SK-N-SH (cell line): ENCODE data around the gene LTBP1. TPM values are rescaled to one million over a fixed set of nuclear protein-coding genes. Genes with fewer than 3 reads are reported as not detected.

Experiments used
- CTCF ChIA-PET: fragments of 300-600, 350-600 bp; formaldehyde crosslinking; extraction: SDS; loops from one replicate; lab custom pipeline; 2021; lab: Yijun Ruan, JAX
- POLR2A ChIA-PET: fragments of 350-600 bp; sonication (Branson Sonifier 250); formaldehyde crosslinking; extraction: SDS; loops from one replicate; lab custom pipeline; 2020; ENCODE audit warnings: antibody characterized with exemption, inconsistent platforms; lab: Yijun Ruan, JAX
- DNase-seq: peaks from one replicate; pipeline ENCODE4 v3.0.0; 2012
- H2AFZ ChIP-seq: fragments of 200-600 bp; sonication (generic); 2 replicates; pipeline ENCODE4 v1.8.1; 2016; ENCODE audit warnings: antibody characterized with exemption, mild to moderate bottlenecking, low read depth
- H3F3A ChIP-seq: fragments of 200-600 bp; sonication (generic); replicated peaks from 2 replicates; pipeline ENCODE3; 2016; ENCODE audit warnings: antibody characterized with exemption, mild to moderate bottlenecking; ENCODE audit not compliant: insufficient read depth
- H3K27ac ChIP-seq, 2 experiments: fragments of 200-500 bp in 1 of 2; fragments of 200-600 bp in 1 of 2; sonication (Bioruptor generic) in 1 of 2; sonication (generic), shearing (Covaris generic) in 1 of 2; 2 replicates each; pipeline versions ENCODE4 v1.5.1 to v1.6.1; 2014 to 2016; ENCODE audit warnings: low read depth in 2 of 2, inconsistent platforms in 1 of 2, low read length in 1 of 2, mild to moderate bottlenecking in 1 of 2, mixed read lengths in 1 of 2
- H3K27me3 ChIP-seq: fragments of 200-600 bp; sonication (generic), shearing (Covaris generic); 2 replicates; pipeline ENCODE4 v1.6.1; 2016; ENCODE audit warnings: mixed run types; ENCODE audit not compliant: insufficient read depth
- H3K36me3 ChIP-seq, 2 experiments: fragments of 200-500 bp in 1 of 2; fragments of 200-600 bp in 1 of 2; sonication (Bioruptor generic) in 1 of 2; sonication (generic) in 1 of 2; replicated peaks in 1 of 2; 2 replicates each; pipeline versions ENCODE3 to v1.5.1; 2014 to 2016; ENCODE audit warnings: low read length in 1 of 2, mild to moderate bottlenecking in 1 of 2; ENCODE audit not compliant: insufficient read depth in 2 of 2, control insufficient read depth in 1 of 2
- H3K4me1 ChIP-seq, 2 experiments: fragments of 200-500 bp in 1 of 2; fragments of 200-600 bp in 1 of 2; sonication (Bioruptor generic) in 1 of 2; sonication (generic), shearing (Covaris generic) in 1 of 2; 2 replicates each; pipeline versions ENCODE4 v1.5.1 to v1.6.1; 2014 to 2016; ENCODE audit warnings: low read depth in 1 of 2, low read length in 1 of 2, mixed run types in 1 of 2; ENCODE audit not compliant: insufficient read depth in 2 of 2, control insufficient read depth in 1 of 2
- H3K4me2 ChIP-seq: fragments of 200-600 bp; sonication (generic), shearing (Covaris generic); 2 replicates; pipeline ENCODE4 v1.6.1; 2017; ENCODE audit warnings: mixed run types
- H3K4me3 ChIP-seq, 2 experiments: fragments of 200-500 bp in 1 of 2; fragments of 200-600 bp in 1 of 2; sonication (Bioruptor generic) in 1 of 2; sonication (generic), shearing (Covaris generic) in 1 of 2; 2 replicates each; pipeline versions ENCODE4 v1.5.1 to v1.8.1; 2014 to 2016; ENCODE audit warnings: low read depth in 2 of 2, inconsistent platforms in 1 of 2, low read length in 1 of 2, mild to moderate bottlenecking in 1 of 2, mixed read lengths in 1 of 2, moderate library complexity in 1 of 2
- H3K79me2 ChIP-seq: fragments of 200-600 bp; sonication (generic); 2 replicates; pipeline ENCODE4 v1.8.1; 2017; ENCODE audit warnings: mild to moderate bottlenecking; ENCODE audit not compliant: insufficient read depth
- H3K9ac ChIP-seq: fragments of 200-600 bp; sonication (generic); 2 replicates; pipeline ENCODE4 v1.6.1; 2017; ENCODE audit warnings: mixed run types
- H3K9me2 ChIP-seq: fragments of 200-600 bp; sonication (generic); 2 replicates; pipeline ENCODE4 v1.6.1; 2017; ENCODE audit warnings: mixed run types
- H3K9me3 ChIP-seq: fragments of 200-600 bp; sonication (generic); 2 replicates; pipeline ENCODE4 v1.6.1; 2017; ENCODE audit warnings: mixed run types, mild to moderate bottlenecking, moderate library complexity
- H4K20me1 ChIP-seq: fragments of 200-600 bp; sonication (generic); 2 replicates; pipeline ENCODE4 v1.6.1; 2017; ENCODE audit warnings: mild to moderate bottlenecking, mixed run types; ENCODE audit not compliant: insufficient read depth
- CTCF ChIP-seq: fragments of 200-600 bp; sonication (generic); IDR thresholded peaks from 2 replicates; pipeline ENCODE4 v1.6.1; 2017; ENCODE audit warnings: antibody characterized with exemption, mild to moderate bottlenecking, moderate library complexity
- ELF1 ChIP-seq: IDR thresholded peaks from 2 replicates; pipeline ENCODE4 v1.4.0; 2012
- EZH2phosphoT487 ChIP-seq: fragments of 200-600 bp; sonication (generic); IDR thresholded peaks from 2 replicates; pipeline ENCODE4 v1.6.1; 2017; ENCODE audit warnings: low read depth, mixed run types, mild to moderate bottlenecking, antibody characterized with exemption, moderate library complexity, borderline replicate concordance
- FOSL2 ChIP-seq: IDR thresholded peaks from 2 replicates; pipeline ENCODE4 v1.4.0; 2012; ENCODE audit warnings: low read depth, mild to moderate bottlenecking, moderate library complexity, borderline replicate concordance
- IRF3 ChIP-seq: fragments of 150-350 bp; IDR thresholded peaks from 2 replicates; pipeline ENCODE4 v1.6.1; 2016; ENCODE audit warnings: mild to moderate bottlenecking, low read depth, low read length
- POLR2AphosphoS5 ChIP-seq: IDR thresholded peaks from 2 replicates; pipeline ENCODE4 v1.6.1; 2012; ENCODE audit warnings: low read depth, low read length
- RCOR1 ChIP-seq: fragments of 150-350 bp; IDR thresholded peaks from 2 replicates; pipeline ENCODE4 v1.6.1; 2017; ENCODE audit warnings: antibody characterized with exemption, low read length
- REST ChIP-seq: IDR thresholded peaks from 2 replicates; pipeline ENCODE4 v1.6.1; 2012; ENCODE audit warnings: mild to moderate bottlenecking, low read depth, low read length, moderate library complexity
- RXRA ChIP-seq: IDR thresholded peaks from 2 replicates; pipeline ENCODE4 v1.4.0; 2012; ENCODE audit warnings: low read depth, mild to moderate bottlenecking, borderline replicate concordance
- SMC3 ChIP-seq: IDR thresholded peaks from 2 replicates; pipeline ENCODE4 v1.6.1; 2012; ENCODE audit warnings: low read depth, low read length, improper control_type of control experiment
- USF2 ChIP-seq: fragments of 150-350 bp; IDR thresholded peaks from 2 replicates; pipeline ENCODE4 v1.6.1; 2017; ENCODE audit warnings: antibody characterized with exemption, low read length, low read depth, borderline replicate concordance
- whole genome bisulfite sequencing: methylation state at CpG from one replicate; pipeline ENCODE4 v1.1.6; 2017; ENCODE audit warnings: low lambda C conversion rate; 5-methylcytosine and 5-hydroxymethylcytosine counted together
- polyA plus RNA-seq, 3 experiments: library from polyadenylated mRNA; depleted of rRNA; stranded (reverse); fragments of >200 nt; gene quantifications; 2 replicates each; pipeline ENCODE4 v1.2.3, GENCODE V29; 2012

LTBP1 gene
- polyA plus RNA-seq, 1 of the 3 experiments (the other 2 are of a cell fraction), result 467 TPM

GRCh38 chr2:33223856-33224255 is 277.1 kb downstream of the LTBP1 start:
- Histone ChIP-seq H3K36me3 (peaks cover 40 to 79% of the 10 kb centered on the region in 2 experiments), H3K4me2 (no peak overlapping the region), H3K27ac (peak overlapping the region in 1 of 2 experiments; percentile 58; a peak in 1 of 4 replicates), H3F3A (peaks cover 31% of the 10 kb centered on the region), H3K9me2 (no peaks in the 10 kb centered on the region), H3K79me2 (peaks cover 45% of the 10 kb centered on the region), H3K4me1 (peaks cover 0 to 17% of the 10 kb centered on the region in 2 experiments; a peak in 2 of 4 replicates), H3K27me3 (no peaks in the 10 kb centered on the region), H2AFZ (no peak overlapping the region), H3K4me3 (no peak overlapping the region), H3K9me3 (no peaks in the 10 kb centered on the region), H3K9ac (no peak overlapping the region), H4K20me1 (no peaks in the 10 kb centered on the region)
- DNase-seq, result no peak
- ChIA-PET CTCF (no interaction called here), POLR2A (no interaction called here)
- 48% methylated on average over 4 of the region's 4 CpGs for WGBS
- TF ChIP-seq POLR2AphosphoS5 (0 out of 2 replicates have a peak, but pooled peaks have one; percentile 11), RXRA (no peak)

GRCh38 chr2:33225350-33225749 is 278.6 kb downstream of the LTBP1 start:
- Histone ChIP-seq H3K4me2 (no peak overlapping the region), H3K27me3 (no peaks in the 10 kb centered on the region), H3F3A (peaks cover 22% of the 10 kb centered on the region), H3K36me3 (peaks cover 40 to 73% of the 10 kb centered on the region in 2 experiments), H2AFZ (no peak overlapping the region), H3K9me3 (no peaks in the 10 kb centered on the region), H3K79me2 (peaks cover 45% of the 10 kb centered on the region), H3K9me2 (no peaks in the 10 kb centered on the region), H3K27ac (peak overlapping the region in 1 of 2 experiments; percentile 58; a peak in 1 of 4 replicates), H4K20me1 (no peaks in the 10 kb centered on the region), H3K9ac (no peak overlapping the region), H3K4me1 (peaks cover 0 to 17% of the 10 kb centered on the region in 2 experiments; a peak in 2 of 4 replicates), H3K4me3 (no peak overlapping the region)
- CTCF ChIA-PET, result no interaction called here
- POLR2A ChIA-PET, result no interaction called here
- DNase-seq, result no peak
- 68% methylated on average over 2 of the region's 2 CpGs for WGBS
- no peak for TF ChIP-seq USF2
- TF ChIP-seq CTCF, result no peak
- TF ChIP-seq FOSL2, result no peak
- TF ChIP-seq RCOR1, result no peak
- TF ChIP-seq REST, result no peak
- TF ChIP-seq EZH2phosphoT487, result no peak
- TF ChIP-seq ELF1, result no peak
- no peak for TF ChIP-seq IRF3
- no peak for TF ChIP-seq RXRA
- no peak for TF ChIP-seq SMC3
